H1 (cell line): ENCODE results near the gene PNMA6E.

Experiments
- CHD2 ChIP-seq: IDR thresholded peaks from 2 replicates; pipeline ENCODE4 v1.6.1; 2012; ENCODE audit warnings: low read length, improper control_type of control experiment
- CTCF ChIP-seq, 3 experiments: IDR thresholded peaks; 1 replicate in 2 of 3; 2 replicates in 1 of 3; pipeline versions ENCODE4 v1.5.1 to v1.6.1; 2011; ENCODE audit warnings: low read length in 3 of 3, mild to moderate bottlenecking in 3 of 3, inconsistent platforms in 2 of 3, low read depth in 1 of 3, moderate library complexity in 1 of 3; ENCODE audit not compliant: insufficient read depth in 1 of 3; ENCODE audit errors: control extremely low read depth in 1 of 3
- EP300 ChIP-seq, 2 experiments: IDR thresholded peaks; 1 replicate in 1 of 2; 2 replicates in 1 of 2; pipeline ENCODE4 v1.6.1; 2011 to 2012; ENCODE audit warnings: low read depth in 2 of 2, low read length in 2 of 2, mild to moderate bottlenecking in 2 of 2, borderline replicate concordance in 1 of 2, inconsistent platforms in 1 of 2, moderate library complexity in 1 of 2
- FOSL1 ChIP-seq: IDR thresholded peaks from 2 replicates; pipeline ENCODE4 v1.6.1; 2011; ENCODE audit warnings: mild to moderate bottlenecking, low read depth, low read length, moderate library complexity; ENCODE audit not compliant: insufficient read depth
- RFX5 ChIP-seq: IDR thresholded peaks from 2 replicates; pipeline ENCODE4 v1.6.1; 2011; ENCODE audit warnings: low read depth, low read length, improper control_type of control experiment, borderline replicate concordance
- TCF12 ChIP-seq: IDR thresholded peaks from 2 replicates; pipeline ENCODE4 v1.6.1; 2011; ENCODE audit warnings: low read depth, mild to moderate bottlenecking, low read length

- no peak for TF ChIP-seq CTCF (IDR thresholded peaks at IDR 0.05; ENCODE audit: control extremely low read depth in 1 of 3, insufficient read depth in 1 of 3, low read depth in 1 of 3, low read length in 3 of 3)
- no peak for TF ChIP-seq EP300 (IDR thresholded peaks at IDR 0.05; ENCODE audit: borderline replicate concordance in 1 of 2, low read depth in 2 of 2, low read length in 2 of 2)
- TF ChIP-seq TCF12: no peak
- no peak for TF ChIP-seq FOSL1
- no peak for TF ChIP-seq RFX5
- no peak for TF ChIP-seq CHD2
Measured at GRCh38 chrX:153401133-153401764, at the start of gene PNMA6E.
